Sigmoid colon (tissue), 7 donors: ENCODE results near the gene SYK. TPM values are rescaled to one million over a fixed set of nuclear protein-coding genes. Genes with fewer than 3 reads are reported as not detected.

Experiments used
- DNase-seq: peaks from one replicate; pipeline ENCODE4 v3.0.0-alpha.2; 2019
- H3K27ac ChIP-seq, 4 donors: fragments of 200-600 bp; sonication (generic); one replicate each; pipeline ENCODE4 v1.5.1; 2016 to 2019; ENCODE audit warnings: mild to moderate bottlenecking in 1 of 4
- H3K27me3 ChIP-seq, 3 donors: fragments of 200-600 bp; sonication (generic); one replicate each; pipeline ENCODE4 v1.5.1; 2019; ENCODE audit warnings: mild to moderate bottlenecking in 1 of 3
- H3K36me3 ChIP-seq, 4 donors: fragments of 200-600 bp; sonication (generic); one replicate each; pipeline ENCODE4 v1.5.1; 2016 to 2019
- H3K4me1 ChIP-seq, 4 donors: fragments of 200-600 bp; sonication (generic); one replicate each; pipeline ENCODE4 v1.5.1; 2017 to 2019
- H3K4me3 ChIP-seq, 4 donors: fragments of 200-600 bp; sonication (generic); one replicate each; pipeline ENCODE4 v1.5.1; 2017 to 2019; ENCODE audit warnings: mild to moderate bottlenecking in 2 of 4, moderate library complexity in 1 of 4
- H3K9me3 ChIP-seq, 4 donors: fragments of 200-600 bp in 3 of 4; sonication (generic) in 3 of 4; one replicate each; pipeline versions ENCODE4 v1.5.1 to v1.6.1; 2013 to 2019
- CTCF ChIP-seq, 4 experiments: fragments of 450-650 bp in 3 of 4; fragments of 200-600 bp in 1 of 4; IDR thresholded peaks; one replicate each; pipeline ENCODE4 v1.5.1; 2016 to 2019; ENCODE audit warnings: antibody characterized with exemption in 4 of 4, mild to moderate bottlenecking in 3 of 4, moderate library complexity in 2 of 4
- EP300 ChIP-seq, 4 donors: sonication (generic); formaldehyde crosslinking; IDR thresholded peaks; one replicate each; pipeline ENCODE4 v1.6.1; 2017; ENCODE audit warnings: antibody characterized with exemption in 4 of 4
- POLR2A ChIP-seq, 2 donors: fragments of 450-650 bp; IDR thresholded peaks; one replicate each; pipeline ENCODE4 v1.6.1; 2016; ENCODE audit warnings: antibody characterized with exemption in 2 of 2, mild to moderate bottlenecking in 2 of 2, moderate library complexity in 2 of 2
- POLR2AphosphoS5 ChIP-seq, 4 donors: sonication (generic); formaldehyde crosslinking; IDR thresholded peaks; one replicate each; pipeline ENCODE4 v1.6.1; 2017; ENCODE audit warnings: antibody characterized with exemption in 4 of 4
- WGBS, 2 donors: extraction: QIAGEN DNeasy Blood & Tissue Kit; methylation state at CpG; one replicate each; pipeline ENCODE4 v1.1.7; 2013; 5-methylcytosine and 5-hydroxymethylcytosine counted together
- intact Hi-C: fragments of 100-400 bp; cut with DNase I; formaldehyde crosslinking; loops from one replicate; pipeline ENCODE4 v1.15.1; 2023
- polyA plus RNA-seq, 3 donors: library from polyadenylated mRNA; stranded (reverse); fragments of 200-250 nt; gene quantifications; one replicate each; pipeline ENCODE4 v1.2.3, GENCODE V29; 2013
- total RNA-seq, 4 donors: library from RNA; depleted of rRNA; stranded (reverse); fragments of >200 nt; gene quantifications; one replicate each; pipeline ENCODE4 v1.1.0, GENCODE V29; 2016
- donor health status: healthy with polysubstance abuse.
- donor health status: Bipolar disorder and iron deficiency.
- donor health status: healthy.

SYK gene
- total and polyA plus RNA-seq, 7 donors = 7.8 to 35.8 (median 16.4) TPM

GRCh38 chr9:90892918-90893317 is 91.3 kb downstream of the SYK start:
- DNase-seq = no peak
- peaks cover 0 to 14% (median 0%) of the 10 kb centered on the region in 4 donors for H3K36me3 ChIP-seq
- H3K4me3 ChIP-seq = no peak overlapping the region
- no peaks in the 10 kb centered on the region for H3K27me3 ChIP-seq
- 83 to 87% methylated on average over 6 of the region's 6 CpGs for WGBS, 2 donors
- intact Hi-C loops = no loop called here
- no peaks in the 10 kb centered on the region for H3K4me1 ChIP-seq
- H3K9me3 ChIP-seq = no peaks in the 10 kb centered on the region
- H3K27ac ChIP-seq = no peak overlapping the region
- TF ChIP-seq POLR2AphosphoS5 (IDR thresholded peaks at IDR 0.05) (no peak), EP300 (IDR thresholded peaks at IDR 0.05) (no peak), POLR2A (IDR thresholded peaks at IDR 0.05) (no peak), CTCF (IDR thresholded peaks at IDR 0.05) (no peak)

- H3K9me3 ChIP-seq = no peaks in the 10 kb centered on the region
- 92 to 93% methylated on average over 4 of the region's 4 CpGs for WGBS, 2 donors
- no peak overlapping the region for H3K27ac ChIP-seq
- no peak for TF ChIP-seq CTCF (IDR thresholded peaks at IDR 0.05)
- intact Hi-C loops = no loop called here
- no peaks in the 10 kb centered on the region for H3K27me3 ChIP-seq
- no peak for DNase-seq
- H3K36me3 ChIP-seq = peaks cover 0 to 9% (median 0%) of the 10 kb centered on the region in 4 donors
- H3K4me1 ChIP-seq = no peaks in the 10 kb centered on the region
- H3K4me3 ChIP-seq = no peak overlapping the region
Measured at GRCh38 chr9:90893706-90894105, 92.1 kb downstream of the SYK start.

GRCh38 chr9:90894986-90895687 is 93.5 kb downstream of the SYK start:
- WGBS, 2 donors = 90 to 91% methylated on average over 16 of the region's 16 CpGs
- no peaks in the 10 kb centered on the region for H3K36me3 ChIP-seq
- H3K9me3 ChIP-seq = no peaks in the 10 kb centered on the region
- H3K27me3 ChIP-seq = no peaks in the 10 kb centered on the region
- DNase-seq = no peak
- no peaks in the 10 kb centered on the region for H3K4me1 ChIP-seq
- H3K4me3 ChIP-seq = no peak overlapping the region
- no peak overlapping the region for H3K27ac ChIP-seq
- intact Hi-C loops = no loop called here
- TF ChIP-seq POLR2A (IDR thresholded peaks at IDR 0.05) (no peak), CTCF (IDR thresholded peaks at IDR 0.05) (no peak), POLR2AphosphoS5 (IDR thresholded peaks at IDR 0.05) (no peak), EP300 (IDR thresholded peaks at IDR 0.05) (no peak)

GRCh38 chr9:90895786-90896185 is 94.2 kb downstream of the SYK start:
- DNase-seq = no peak
- WGBS, 2 donors = 91 to 93% methylated on average over 7 of the region's 7 CpGs
- Histone ChIP-seq H3K27ac (no peak overlapping the region), H3K36me3 (no peaks in the 10 kb centered on the region), H3K9me3 (no peaks in the 10 kb centered on the region), H3K4me3 (no peak overlapping the region), H3K27me3 (no peaks in the 10 kb centered on the region), H3K4me1 (no peaks in the 10 kb centered on the region)
- intact Hi-C loops = no loop called here
- TF ChIP-seq EP300 (IDR thresholded peaks at IDR 0.05) = no peak
- TF ChIP-seq POLR2AphosphoS5 (IDR thresholded peaks at IDR 0.05) = no peak
- no peak for TF ChIP-seq CTCF (IDR thresholded peaks at IDR 0.05)
- TF ChIP-seq POLR2A (IDR thresholded peaks at IDR 0.05) = no peak

GRCh38 chr9:90896231-90896630 is 94.6 kb downstream of the SYK start:
- H3K36me3 ChIP-seq = no peaks in the 10 kb centered on the region
- 87 to 93% methylated on average over 3 of the region's 3 CpGs for WGBS, 2 donors
- no peaks in the 10 kb centered on the region for H3K4me1 ChIP-seq
- no peak for TF ChIP-seq POLR2A (IDR thresholded peaks at IDR 0.05)
- TF ChIP-seq POLR2AphosphoS5 (IDR thresholded peaks at IDR 0.05) = no peak
- no peak for TF ChIP-seq CTCF (IDR thresholded peaks at IDR 0.05)
- TF ChIP-seq EP300 (IDR thresholded peaks at IDR 0.05) = no peak
- no peak for DNase-seq
- H3K9me3 ChIP-seq = no peaks in the 10 kb centered on the region
- no peak overlapping the region for H3K4me3 ChIP-seq
- H3K27ac ChIP-seq = no peak overlapping the region
- intact Hi-C loops = no loop called here
- H3K27me3 ChIP-seq = no peaks in the 10 kb centered on the region
